ENCODE measurements around the gene TVP23C.

DNA sequence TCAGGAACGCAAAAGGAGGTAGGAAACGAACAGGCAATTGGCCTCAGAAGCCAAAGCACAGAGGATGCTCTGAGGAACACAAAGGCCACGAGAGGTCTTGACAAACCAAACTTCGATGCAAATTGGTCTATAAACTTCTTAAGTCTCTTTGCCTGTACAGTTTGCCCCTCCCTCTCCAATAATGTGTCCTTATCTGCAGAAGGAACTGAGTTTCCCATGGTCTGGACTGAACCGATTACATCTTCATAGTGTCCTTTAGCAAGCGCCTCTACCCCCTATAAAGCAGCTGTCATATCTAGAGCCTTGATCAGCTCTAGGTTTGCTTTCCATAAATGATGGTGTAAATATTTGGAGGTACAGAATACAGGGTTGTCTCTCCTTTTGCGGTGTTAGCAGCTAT is 92.7 kb downstream of the TVP23C start:
- no peak for TF ChIP-seq POLR2A (IDR thresholded peaks at IDR 0.05; ENCODE audit: low read depth, low read length)
- TF ChIP-seq, protein P1, sequence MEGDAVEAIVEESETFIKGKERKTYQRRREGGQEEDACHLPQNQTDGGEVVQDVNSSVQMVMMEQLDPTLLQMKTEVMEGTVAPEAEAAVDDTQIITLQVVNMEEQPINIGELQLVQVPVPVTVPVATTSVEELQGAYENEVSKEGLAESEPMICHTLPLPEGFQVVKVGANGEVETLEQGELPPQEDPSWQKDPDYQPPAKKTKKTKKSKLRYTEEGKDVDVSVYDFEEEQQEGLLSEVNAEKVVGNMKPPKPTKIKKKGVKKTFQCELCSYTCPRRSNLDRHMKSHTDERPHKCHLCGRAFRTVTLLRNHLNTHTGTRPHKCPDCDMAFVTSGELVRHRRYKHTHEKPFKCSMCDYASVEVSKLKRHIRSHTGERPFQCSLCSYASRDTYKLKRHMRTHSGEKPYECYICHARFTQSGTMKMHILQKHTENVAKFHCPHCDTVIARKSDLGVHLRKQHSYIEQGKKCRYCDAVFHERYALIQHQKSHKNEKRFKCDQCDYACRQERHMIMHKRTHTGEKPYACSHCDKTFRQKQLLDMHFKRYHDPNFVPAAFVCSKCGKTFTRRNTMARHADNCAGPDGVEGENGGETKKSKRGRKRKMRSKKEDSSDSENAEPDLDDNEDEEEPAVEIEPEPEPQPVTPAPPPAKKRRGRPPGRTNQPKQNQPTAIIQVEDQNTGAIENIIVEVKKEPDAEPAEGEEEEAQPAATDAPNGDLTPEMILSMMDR (IDR thresholded peaks at IDR 0.05; ENCODE audit: extremely low read depth in 1 of 2, insufficient read depth in 1 of 2, low read depth in 1 of 2, low read length in 2 of 2): no peak

Measured in endothelial cell of umbilical vein (primary cell).